HL-60 (cell line): ENCODE measurements around the gene PRRT3.

Experiments used
- DNase-seq, 2 experiments: peaks; one replicate each; pipeline ENCODE4 v3.0.0-alpha.2; 2010 to 2020; ENCODE audit warnings: low read depth in 1 of 2, low spot score in 1 of 2
- H3K27ac ChIP-seq: fragments of 250-450 bp; sonication (Bioruptor Pico); replicated peaks from 2 replicates; pipeline ENCODE4 v1.5.1; 2020; ENCODE audit warnings: mild to moderate bottlenecking, moderate library complexity
- H3K27me3 ChIP-seq: fragments of 250-450 bp; sonication (Bioruptor Pico); 2 replicates; pipeline ENCODE4 v1.5.1; 2021; ENCODE audit warnings: mild to moderate bottlenecking, moderate library complexity; ENCODE audit not compliant: insufficient read depth, poor library complexity, severe bottlenecking
- H3K4me3 ChIP-seq: replicated peaks from 2 replicates; pipeline ENCODE4 v1.5.1; 2011; ENCODE audit warnings: mild to moderate bottlenecking, control low read depth, low read length; ENCODE audit not compliant: insufficient read depth
- GABPA ChIP-seq: IDR thresholded peaks from 2 replicates; pipeline ENCODE4 v1.6.1; 2012; ENCODE audit warnings: low read depth
- POLR2AphosphoS5 ChIP-seq: IDR thresholded peaks from 2 replicates; pipeline ENCODE4 v1.6.1; 2012; ENCODE audit warnings: low read depth
- REST ChIP-seq: IDR thresholded peaks from 2 replicates; pipeline ENCODE4 v1.6.1; 2012; ENCODE audit warnings: low read depth; ENCODE audit not compliant: insufficient replicate concordance
- SPI1 ChIP-seq: IDR thresholded peaks from 2 replicates; pipeline ENCODE4 v1.6.1; 2012; ENCODE audit warnings: low read depth, mild to moderate bottlenecking, borderline replicate concordance
- TF ChIP-seq, protein P1 (sequence below): IDR thresholded peaks from one replicate; pipeline ENCODE4 v1.5.1; 2011; ENCODE audit warnings: low read length, control low read depth, inconsistent platforms; ENCODE audit not compliant: insufficient read depth

PRRT3 gene

DNA sequence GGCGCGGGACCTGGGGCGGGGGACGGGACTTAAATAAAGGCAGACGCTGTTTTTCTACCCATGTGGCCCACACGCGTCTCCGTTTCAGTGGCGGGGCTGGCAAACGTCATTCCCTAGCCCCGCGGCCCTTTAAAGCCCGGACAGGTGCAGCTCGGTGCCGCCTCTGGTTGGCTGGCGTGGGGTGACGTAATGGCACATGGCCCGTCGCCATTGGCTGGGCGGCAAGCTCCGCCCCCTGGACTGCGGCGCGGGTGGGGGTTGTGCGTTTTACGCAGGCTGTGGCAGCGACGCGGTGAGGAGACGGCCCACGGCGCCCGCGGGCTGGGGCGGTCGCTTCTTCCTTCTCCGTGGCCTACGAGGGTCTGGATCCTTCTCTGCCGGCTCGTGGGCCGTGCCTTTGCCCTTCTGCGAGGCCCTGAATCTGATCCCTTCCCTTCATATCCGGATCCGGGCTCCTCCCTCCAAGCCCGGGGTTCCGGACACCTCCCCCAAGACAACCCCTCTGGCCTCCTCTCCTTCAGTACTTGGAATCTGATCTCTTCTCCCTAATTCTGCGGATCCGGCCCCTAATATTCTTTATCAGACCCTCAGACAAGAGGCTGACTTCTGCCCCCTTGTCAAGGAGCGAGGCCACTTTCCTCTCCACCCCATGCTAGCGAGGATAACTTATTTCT, 18.5 kb downstream of the PRRT3 start, which contains the start of gene CRELD1:
TSS of gene CRELD1 (plus strand) at position 274 of the 674 bp plus-strand sequence. CDS start 605 bp downstream, outside the sequence.
- Histone ChIP-seq H3K4me3 (peak within 1 kb of the TSS; percentile 73), H3K27ac (peak within 1 kb of the TSS; percentile 76), H3K27me3 (no peaks in the 10 kb centered on the region)
- TF ChIP-seq, protein P1, sequence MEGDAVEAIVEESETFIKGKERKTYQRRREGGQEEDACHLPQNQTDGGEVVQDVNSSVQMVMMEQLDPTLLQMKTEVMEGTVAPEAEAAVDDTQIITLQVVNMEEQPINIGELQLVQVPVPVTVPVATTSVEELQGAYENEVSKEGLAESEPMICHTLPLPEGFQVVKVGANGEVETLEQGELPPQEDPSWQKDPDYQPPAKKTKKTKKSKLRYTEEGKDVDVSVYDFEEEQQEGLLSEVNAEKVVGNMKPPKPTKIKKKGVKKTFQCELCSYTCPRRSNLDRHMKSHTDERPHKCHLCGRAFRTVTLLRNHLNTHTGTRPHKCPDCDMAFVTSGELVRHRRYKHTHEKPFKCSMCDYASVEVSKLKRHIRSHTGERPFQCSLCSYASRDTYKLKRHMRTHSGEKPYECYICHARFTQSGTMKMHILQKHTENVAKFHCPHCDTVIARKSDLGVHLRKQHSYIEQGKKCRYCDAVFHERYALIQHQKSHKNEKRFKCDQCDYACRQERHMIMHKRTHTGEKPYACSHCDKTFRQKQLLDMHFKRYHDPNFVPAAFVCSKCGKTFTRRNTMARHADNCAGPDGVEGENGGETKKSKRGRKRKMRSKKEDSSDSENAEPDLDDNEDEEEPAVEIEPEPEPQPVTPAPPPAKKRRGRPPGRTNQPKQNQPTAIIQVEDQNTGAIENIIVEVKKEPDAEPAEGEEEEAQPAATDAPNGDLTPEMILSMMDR, result no peak
- peak; percentile 60 for TF ChIP-seq POLR2AphosphoS5
- DNase-seq, result peak; percentile 97 to 98

DNA sequence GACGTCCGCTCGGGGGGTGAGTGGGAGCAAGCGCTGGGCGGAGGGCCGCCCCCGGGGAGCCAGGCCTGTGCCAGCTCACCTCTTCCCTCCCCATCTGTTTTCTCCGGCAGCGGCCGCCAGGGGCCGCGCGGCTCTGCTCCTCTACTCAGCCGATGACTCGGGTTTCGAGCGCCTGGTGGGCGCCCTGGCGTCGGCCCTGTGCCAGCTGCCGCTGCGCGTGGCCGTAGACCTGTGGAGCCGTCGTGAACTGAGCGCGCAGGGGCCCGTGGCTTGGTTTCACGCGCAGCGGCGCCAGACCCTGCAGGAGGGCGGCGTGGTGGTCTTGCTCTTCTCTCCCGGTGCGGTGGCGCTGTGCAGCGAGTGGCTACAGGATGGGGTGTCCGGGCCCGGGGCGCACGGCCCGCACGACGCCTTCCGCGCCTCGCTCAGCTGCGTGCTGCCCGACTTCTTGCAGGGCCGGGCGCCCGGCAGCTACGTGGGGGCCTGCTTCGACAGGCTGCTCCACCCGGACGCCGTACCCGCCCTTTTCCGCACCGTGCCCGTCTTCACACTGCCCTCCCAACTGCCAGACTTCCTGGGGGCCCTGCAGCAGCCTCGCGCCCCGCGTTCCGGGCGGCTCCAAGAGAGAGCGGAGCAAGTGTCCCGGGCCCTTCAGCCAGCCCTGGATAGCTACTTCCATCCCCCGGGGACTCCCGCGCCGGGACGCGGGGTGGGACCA, 19.2 kb downstream of the PRRT3 start:
- TF ChIP-seq GABPA, result no peak
- TF ChIP-seq, protein P1, result peak; percentile 67
- peak overlapping the region; percentile 73 for H3K4me3 ChIP-seq
- H3K27ac ChIP-seq, result peak overlapping the region; percentile 76
- DNase-seq, result peak; percentile 69 to 83
- H3K27me3 ChIP-seq, result no peaks in the 10 kb centered on the region

DNA sequence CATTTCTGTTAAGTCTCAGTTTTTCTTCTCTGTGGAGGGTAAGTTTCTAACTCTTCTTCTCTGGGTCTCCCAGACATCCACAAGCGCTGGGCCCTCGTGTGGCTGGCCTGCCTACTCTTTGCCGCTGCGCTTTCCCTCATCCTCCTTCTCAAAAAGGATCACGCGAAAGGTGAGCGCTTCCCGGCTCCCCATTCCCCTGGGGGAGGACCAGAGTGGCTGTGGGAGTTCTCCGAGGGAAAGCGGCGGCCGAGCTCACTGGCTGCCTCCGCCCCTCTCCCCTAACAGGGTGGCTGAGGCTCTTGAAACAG, 19.7 kb downstream of the PRRT3 start:
- Histone ChIP-seq H3K4me3 (peak overlapping the region; percentile 73), H3K27me3 (no peaks in the 10 kb centered on the region), H3K27ac (peak overlapping the region; percentile 76)
- TF ChIP-seq REST (no peak), GABPA (no peak), SPI1 (no peak), POLR2AphosphoS5 (no peak)
- TF ChIP-seq, protein P1, result no peak
- no peak for DNase-seq

DNA sequence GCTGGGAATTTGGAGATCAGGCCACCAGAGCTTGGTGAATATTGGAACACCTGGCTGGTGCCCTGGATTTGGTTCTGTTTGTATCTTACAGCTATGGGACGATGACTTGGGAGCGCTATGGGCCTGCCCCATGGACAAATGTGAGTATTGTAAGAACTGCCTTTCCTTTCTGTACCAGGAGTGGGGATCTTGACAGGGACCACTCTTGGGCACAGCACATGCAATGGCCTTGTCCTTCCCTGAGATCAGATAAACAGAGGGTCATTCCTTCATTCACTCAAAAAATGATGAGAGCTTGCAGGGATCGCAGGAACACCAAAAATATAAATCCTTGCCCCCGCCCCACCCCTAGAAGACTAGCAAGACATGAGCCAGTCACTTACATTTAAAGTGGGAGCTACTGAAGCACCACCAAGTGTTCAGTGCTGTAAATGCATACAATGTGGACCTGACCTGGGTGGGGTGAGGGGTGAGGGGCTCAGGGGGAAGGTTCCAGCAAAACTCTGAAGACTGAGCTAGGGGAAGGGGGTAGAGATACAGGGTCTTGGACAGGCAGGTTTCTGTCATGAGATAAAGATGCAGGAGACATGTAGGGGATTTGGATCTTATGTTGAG, 21.3 kb downstream of the PRRT3 start:
- H3K27ac ChIP-seq, result no peak overlapping the region

More for the DNA sequence above, 21.3 kb downstream of the PRRT3 start:
- H3K27me3 ChIP-seq, result no peaks in the 10 kb centered on the region
- TF ChIP-seq POLR2AphosphoS5, result no peak
- TF ChIP-seq, protein P1, result no peak
- TF ChIP-seq GABPA, result no peak
- TF ChIP-seq SPI1, result no peak
- no peak for TF ChIP-seq REST
- DNase-seq, result no peak
- no peak overlapping the region for H3K4me3 ChIP-seq
